ENCODE results near the gene FGFBP3.

Gene FGFBP3

DNA sequence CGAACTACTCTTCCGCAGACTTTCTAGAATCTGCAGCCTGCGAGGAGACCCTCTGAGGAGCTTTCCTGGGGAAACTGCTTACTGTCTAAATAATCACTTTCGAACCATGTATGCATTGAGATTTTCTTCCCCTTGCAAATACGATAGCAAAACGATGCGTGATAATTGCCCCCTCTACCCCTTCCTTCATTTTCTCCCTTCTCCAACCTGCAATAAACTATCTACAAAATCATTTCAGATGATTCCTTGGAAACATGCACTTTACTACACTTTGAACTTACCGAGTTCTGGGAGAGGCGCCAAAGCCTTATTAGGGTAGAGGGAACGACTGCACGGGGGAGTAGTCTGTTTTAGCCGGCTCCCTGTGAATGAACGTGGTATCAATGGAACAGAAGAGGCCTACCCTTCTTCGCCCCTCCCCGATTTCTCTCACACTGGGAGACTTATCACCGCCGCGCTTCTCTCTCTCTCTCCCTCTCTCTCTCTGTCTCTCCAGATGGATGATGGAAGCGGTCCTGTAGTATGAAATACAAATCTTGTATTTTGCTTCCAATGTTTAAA, at the start of gene FGFBP3:
Gene FGFBP3 (minus strand): TSS at position 370 of the 561 bp plus-strand sequence. CDS start 517 bp downstream, outside the sequence.
- FAIRE-seq, result no peak
- no peak for DNase-seq (ENCODE audit: insufficient read length, low spot score)
- TF ChIP-seq, protein P1, sequence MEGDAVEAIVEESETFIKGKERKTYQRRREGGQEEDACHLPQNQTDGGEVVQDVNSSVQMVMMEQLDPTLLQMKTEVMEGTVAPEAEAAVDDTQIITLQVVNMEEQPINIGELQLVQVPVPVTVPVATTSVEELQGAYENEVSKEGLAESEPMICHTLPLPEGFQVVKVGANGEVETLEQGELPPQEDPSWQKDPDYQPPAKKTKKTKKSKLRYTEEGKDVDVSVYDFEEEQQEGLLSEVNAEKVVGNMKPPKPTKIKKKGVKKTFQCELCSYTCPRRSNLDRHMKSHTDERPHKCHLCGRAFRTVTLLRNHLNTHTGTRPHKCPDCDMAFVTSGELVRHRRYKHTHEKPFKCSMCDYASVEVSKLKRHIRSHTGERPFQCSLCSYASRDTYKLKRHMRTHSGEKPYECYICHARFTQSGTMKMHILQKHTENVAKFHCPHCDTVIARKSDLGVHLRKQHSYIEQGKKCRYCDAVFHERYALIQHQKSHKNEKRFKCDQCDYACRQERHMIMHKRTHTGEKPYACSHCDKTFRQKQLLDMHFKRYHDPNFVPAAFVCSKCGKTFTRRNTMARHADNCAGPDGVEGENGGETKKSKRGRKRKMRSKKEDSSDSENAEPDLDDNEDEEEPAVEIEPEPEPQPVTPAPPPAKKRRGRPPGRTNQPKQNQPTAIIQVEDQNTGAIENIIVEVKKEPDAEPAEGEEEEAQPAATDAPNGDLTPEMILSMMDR (IDR thresholded peaks at IDR 0.05; ENCODE audit: insufficient read depth, missing control alignments), result no peak

DNA sequence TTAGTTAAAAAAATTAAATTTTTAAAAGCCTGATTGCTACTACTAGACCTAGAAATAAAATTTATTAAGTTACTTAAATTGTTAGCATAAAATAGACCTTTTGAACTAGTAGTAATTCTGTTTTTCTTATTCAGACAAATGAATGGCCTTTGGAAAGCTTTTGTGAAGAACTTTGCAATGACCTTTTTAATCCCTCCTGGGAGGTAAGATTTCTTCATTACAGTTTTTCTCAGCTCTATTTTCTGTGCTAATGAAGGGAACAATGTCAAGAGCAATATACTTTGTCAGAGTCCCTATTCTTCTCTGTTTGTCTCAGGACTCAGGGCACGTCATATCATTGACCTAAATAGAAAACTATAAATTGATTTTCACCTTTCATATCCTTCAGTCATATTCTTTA, 47.8 kb upstream of the FGFBP3 start:
- FAIRE-seq (no peak), DNase-seq (ENCODE audit: insufficient read length, low spot score) (no peak)
- TF ChIP-seq, protein P1 (IDR thresholded peaks at IDR 0.05; ENCODE audit: insufficient read depth, missing control alignments), result no peak

DNA sequence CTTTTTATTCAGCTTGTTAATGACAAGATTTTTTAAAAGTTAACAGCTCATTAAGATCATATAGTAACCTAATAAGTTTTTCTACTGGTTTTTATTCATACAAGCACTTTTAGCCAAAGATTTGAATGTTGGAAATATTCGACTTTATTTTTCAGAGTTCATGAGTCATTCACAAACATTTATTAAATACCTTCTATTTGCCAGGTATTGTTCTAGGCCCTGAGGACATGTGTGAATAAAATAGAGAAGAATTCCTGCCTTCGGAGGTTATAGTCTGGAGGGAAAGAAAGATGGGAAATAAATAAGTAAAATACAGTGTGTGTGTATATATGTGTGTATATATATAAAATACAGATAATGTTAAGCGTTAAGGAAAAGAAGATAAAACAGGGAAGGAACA, 45.8 kb upstream of the FGFBP3 start:
- DNase-seq (ENCODE audit: insufficient read length, low spot score) (no peak), FAIRE-seq (no peak)
- TF ChIP-seq, protein P1 (IDR thresholded peaks at IDR 0.05; ENCODE audit: insufficient read depth, missing control alignments), result no peak

DNA sequence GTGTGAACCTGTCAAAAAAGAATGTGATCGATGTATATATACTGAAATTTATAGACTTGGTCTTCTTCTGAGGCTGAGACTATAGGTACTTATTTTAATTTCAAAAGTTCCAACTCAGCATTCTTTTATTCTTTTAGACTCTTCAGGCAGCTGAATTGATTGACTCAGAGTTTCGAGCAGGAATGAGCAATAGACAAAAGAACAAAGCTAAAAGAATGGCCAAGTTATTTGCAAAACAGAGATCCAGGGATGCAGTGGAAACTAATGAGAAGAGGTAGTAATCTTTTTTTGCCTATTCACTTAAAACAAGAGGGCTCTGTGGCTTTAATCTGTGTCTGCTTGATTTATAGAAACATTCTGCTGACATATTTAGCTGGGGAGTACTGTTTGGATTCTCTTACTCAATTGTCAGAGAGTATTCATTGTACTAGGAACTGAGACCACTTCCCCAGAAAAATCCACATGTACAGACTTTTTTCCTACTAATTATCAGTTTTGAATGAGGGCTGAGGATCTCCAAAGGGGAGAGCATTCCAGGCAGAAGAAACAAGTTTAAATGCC, 44.4 kb upstream of the FGFBP3 start:
- no peak for FAIRE-seq
- no peak for DNase-seq (ENCODE audit: insufficient read length, low spot score)
- TF ChIP-seq, protein P1 (IDR thresholded peaks at IDR 0.05; ENCODE audit: insufficient read depth, missing control alignments), result no peak

DNA sequence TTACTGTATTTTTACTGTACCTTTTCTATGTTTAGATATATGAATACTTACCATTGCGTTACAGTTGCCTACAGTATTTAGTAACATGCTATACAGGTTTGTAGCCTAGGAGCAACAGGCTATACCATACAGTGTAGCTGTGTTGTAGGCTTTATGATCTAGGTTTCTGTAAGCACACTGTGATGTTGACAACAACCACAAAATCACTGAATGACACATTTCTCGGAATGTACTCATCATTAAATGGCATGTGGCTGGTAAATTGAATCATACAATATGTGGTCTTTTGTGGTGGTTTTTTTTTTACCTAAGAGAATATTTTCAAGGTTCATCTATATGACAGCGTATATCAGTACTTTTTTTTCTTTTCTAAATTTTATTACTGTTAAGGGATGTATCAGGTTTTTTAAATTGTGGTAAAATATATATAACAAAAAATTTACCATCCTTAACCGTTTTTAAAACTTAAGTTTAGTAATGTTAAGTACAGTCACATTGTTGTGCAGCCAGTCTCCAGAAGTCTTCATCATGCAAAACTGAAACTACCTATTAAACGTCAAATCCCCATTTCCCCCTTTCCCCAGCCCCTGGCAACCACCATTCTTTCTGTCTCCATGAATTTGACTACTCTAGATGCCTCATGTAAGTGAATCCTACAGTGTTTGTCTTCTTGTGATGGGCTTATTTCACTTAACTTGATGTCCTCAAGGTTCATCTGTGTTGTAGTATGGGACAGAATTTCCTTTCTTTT, 35.8 kb upstream of the FGFBP3 start:
- DNase-seq (ENCODE audit: insufficient read length, low spot score) (no peak), FAIRE-seq (no peak)
- TF ChIP-seq, protein P1 (IDR thresholded peaks at IDR 0.05; ENCODE audit: insufficient read depth, missing control alignments), result no peak

DNA sequence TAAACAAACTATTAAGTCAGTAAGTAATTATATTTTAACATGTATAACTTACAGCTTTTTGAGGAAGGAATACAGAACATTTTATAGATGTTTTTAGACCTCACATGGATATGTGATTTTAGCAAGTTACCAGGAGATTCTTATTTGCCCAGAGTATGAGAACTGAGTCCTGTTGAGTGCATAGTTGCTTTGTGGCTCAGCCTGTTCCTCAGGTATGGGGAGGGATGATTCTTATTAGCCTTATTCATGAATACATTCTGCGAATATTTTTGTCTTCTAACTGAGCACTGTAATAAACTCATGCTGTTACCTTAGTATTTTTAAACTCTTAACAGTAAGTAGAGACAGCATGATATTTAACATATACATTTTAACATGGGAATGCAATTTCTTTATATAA, 32.1 kb upstream of the FGFBP3 start:
- DNase-seq (ENCODE audit: insufficient read length, low spot score) (no peak), FAIRE-seq (no peak)
- TF ChIP-seq, protein P1 (IDR thresholded peaks at IDR 0.05; ENCODE audit: insufficient read depth, missing control alignments), result no peak

DNA sequence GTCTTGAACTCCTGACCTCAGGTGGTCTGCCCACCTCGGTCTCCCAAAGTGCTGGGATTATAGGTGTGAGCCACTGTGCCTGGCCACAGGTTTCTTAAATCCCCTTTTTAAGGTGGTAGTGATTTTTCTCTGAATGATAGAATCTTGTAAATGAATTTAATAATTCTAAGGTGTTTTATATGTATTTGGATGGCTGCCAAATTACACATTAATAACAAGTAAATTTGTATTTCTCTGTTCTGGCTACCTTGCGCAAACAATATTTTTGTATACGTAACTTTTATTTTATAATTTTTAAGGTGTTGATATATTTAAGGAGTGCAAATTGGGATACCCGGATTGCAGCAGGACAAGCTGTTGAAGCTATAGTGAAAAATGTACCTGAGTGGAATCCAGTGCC, 30.4 kb upstream of the FGFBP3 start:
- no peak for DNase-seq (ENCODE audit: insufficient read length, low spot score)
- no peak for FAIRE-seq
- TF ChIP-seq, protein P1 (IDR thresholded peaks at IDR 0.05; ENCODE audit: insufficient read depth, missing control alignments), result no peak
